ENCODE data around the gene DYNLT2.

Gene DYNLT2

GRCh38 chr6:169692516-169692915 is 58.9 kb downstream of the DYNLT2 start:
- Histone ChIP-seq H3K27me3 (replicated peaks) (no peaks in the 10 kb centered on the region), H3K4me3 (ENCODE audit: low read depth, low read length) (no peak overlapping the region), H3K27ac (no peak overlapping the region), H3K36me3 (replicated peaks) (peaks cover 3% of the 10 kb centered on the region)
- in situ Hi-C loops (cut with HindIII; ENCODE audit: low pct_ligation_motif_present, low sequenced_read_pairs): no loop called here
- TF ChIP-seq CTCF (IDR thresholded peaks at IDR 0.05; ENCODE audit: low read depth, low read length, missing control alignments): no peak
- DNase-seq: no peak

DNA sequence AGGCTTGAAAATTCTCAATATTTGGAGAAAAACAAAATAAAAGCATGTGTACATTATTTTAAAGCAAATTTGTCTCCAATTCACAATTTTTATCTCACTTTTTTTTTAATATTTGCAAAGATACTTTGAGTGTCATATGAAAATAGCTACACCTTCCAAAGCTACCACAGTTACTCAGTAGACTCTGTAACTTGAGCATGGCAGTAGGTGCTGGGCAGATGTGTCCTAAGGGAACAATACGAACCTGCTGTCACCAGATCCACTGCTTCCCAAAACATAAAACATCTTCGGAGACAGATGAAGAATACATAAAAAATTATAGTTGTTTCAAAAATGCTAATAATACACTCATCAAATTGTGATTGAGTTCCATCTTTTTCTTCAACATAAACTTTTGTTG is 60.1 kb downstream of the DYNLT2 start:
- in situ Hi-C loops (cut with HindIII; ENCODE audit: low pct_ligation_motif_present, low sequenced_read_pairs): no loop called here
- DNase-seq: no peak
- Histone ChIP-seq H3K27me3 (replicated peaks) (no peaks in the 10 kb centered on the region), H3K27ac (no peak overlapping the region), H3K36me3 (replicated peaks) (peaks cover 11% of the 10 kb centered on the region), H3K4me3 (ENCODE audit: low read depth, low read length) (no peak overlapping the region)
- no peak for TF ChIP-seq CTCF (IDR thresholded peaks at IDR 0.05; ENCODE audit: low read depth, low read length, missing control alignments)

All from brain microvascular endothelial cell (primary cell).